Measurements from ENCODE around the gene MTHFD1L.
"Not testable (repeated sequence)": the region's sequence is repeated elsewhere in the genome, so short reads cannot be mapped to it uniquely, and the experiment has no call there.

MTHFD1L gene

DNA sequence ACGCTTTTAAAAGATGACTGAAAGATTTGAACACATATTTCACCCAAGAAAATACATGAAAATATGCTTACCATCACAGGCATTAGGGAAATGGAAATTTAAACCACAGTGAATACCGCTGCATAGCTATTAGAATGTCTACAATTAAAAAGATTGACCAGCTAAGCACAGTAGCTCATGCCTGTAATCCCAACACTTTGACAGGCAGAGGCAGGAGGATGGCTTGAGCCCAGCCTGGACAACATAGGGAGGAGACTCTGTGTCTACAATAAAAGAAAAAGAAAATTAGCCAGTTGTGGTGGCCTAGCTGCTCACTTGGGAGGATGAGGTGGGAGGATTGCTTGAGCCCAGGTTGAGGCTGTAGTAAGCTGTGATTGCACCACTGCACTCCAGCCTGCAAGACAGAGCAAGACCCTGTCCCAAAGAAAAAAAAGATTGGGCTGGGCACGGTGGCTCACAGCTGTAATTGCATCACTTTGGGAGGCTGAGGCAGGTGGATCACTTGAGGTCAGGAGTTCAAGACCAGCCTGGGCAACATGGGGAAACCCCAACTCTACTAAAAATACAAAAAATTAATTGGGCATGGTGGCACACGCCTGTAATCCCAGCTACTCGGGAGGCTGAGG is 210.5 kb downstream of the MTHFD1L start:
- DNase-seq (ENCODE audit: low read depth), result no peak
- H3K4me3 ChIP-seq (ENCODE audit: low read depth, low read length), result no peak overlapping the region
- TF ChIP-seq, protein P1, sequence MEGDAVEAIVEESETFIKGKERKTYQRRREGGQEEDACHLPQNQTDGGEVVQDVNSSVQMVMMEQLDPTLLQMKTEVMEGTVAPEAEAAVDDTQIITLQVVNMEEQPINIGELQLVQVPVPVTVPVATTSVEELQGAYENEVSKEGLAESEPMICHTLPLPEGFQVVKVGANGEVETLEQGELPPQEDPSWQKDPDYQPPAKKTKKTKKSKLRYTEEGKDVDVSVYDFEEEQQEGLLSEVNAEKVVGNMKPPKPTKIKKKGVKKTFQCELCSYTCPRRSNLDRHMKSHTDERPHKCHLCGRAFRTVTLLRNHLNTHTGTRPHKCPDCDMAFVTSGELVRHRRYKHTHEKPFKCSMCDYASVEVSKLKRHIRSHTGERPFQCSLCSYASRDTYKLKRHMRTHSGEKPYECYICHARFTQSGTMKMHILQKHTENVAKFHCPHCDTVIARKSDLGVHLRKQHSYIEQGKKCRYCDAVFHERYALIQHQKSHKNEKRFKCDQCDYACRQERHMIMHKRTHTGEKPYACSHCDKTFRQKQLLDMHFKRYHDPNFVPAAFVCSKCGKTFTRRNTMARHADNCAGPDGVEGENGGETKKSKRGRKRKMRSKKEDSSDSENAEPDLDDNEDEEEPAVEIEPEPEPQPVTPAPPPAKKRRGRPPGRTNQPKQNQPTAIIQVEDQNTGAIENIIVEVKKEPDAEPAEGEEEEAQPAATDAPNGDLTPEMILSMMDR (IDR thresholded peaks at IDR 0.05; ENCODE audit: control insufficient read depth, extremely low read depth, insufficient read depth), result no peak

DNA sequence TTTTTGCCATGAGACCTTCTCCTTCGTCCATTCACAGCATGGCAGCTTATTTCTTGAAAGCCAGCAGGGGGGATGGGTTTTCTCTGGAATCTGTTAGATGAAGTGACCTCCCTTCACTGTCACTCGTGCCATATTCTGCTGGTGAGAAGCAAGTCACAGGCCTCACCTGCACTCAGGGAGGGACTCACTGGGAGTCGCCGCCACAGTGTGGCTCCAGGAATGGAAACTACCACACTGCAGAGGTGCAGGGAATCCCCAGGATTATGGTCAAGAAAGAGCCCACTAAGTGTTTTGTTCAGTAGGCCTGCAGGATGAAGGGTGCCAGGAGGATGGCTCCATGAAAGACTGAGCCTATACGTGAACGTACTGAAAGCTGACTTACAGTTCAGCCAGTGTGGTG is 213.2 kb downstream of the MTHFD1L start:
- TF ChIP-seq, protein P1 (IDR thresholded peaks at IDR 0.05; ENCODE audit: control insufficient read depth, extremely low read depth, insufficient read depth), result no peak
- H3K4me3 ChIP-seq (ENCODE audit: low read depth, low read length), result no peak overlapping the region
- no peak for DNase-seq (ENCODE audit: low read depth)

DNA sequence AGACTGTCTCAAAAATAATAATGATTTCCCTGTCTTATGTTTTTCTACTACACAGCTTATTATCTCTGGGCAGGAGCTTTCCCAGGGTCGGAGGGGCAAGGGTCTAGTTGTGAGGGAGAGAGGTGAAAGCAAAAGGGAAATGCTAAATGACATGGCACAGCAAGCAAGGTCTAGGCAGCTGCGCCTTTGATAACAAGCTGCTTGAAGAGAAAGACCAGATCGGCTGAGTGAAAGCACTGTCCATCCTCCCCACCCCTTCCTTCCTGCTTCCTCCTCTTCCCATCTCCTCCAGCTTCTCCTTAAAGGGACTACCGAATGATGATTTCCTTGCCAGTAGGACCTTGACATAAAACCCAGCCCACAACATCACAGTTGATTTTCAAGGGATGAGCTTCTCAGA is 216.2 kb downstream of the MTHFD1L start:
- TF ChIP-seq, protein P1 (IDR thresholded peaks at IDR 0.05; ENCODE audit: control insufficient read depth, extremely low read depth, insufficient read depth), result no peak
- H3K4me3 ChIP-seq (ENCODE audit: low read depth, low read length), result no peak overlapping the region
- DNase-seq (ENCODE audit: low read depth), result no peak

DNA sequence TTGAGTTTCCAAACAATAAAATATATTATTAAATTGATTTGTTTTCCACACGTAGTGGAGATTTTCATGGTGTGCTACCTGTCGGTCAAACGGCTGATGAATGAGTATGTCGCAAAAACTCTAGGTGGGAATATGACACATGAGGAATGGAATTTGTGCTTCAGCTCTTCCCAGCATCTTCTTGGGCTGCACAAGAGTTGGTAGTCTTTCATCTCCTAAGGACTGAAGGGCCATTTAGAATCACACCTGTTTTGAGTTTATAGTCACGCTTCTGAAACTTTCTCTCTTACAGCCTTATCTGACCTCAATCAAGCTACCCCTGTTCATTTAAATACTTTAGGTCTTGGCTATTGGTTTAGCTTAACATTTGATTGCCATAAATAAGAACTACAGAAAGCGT is 216.6 kb downstream of the MTHFD1L start:
- no peak for DNase-seq (ENCODE audit: low read depth)
- H3K4me3 ChIP-seq (ENCODE audit: low read depth, low read length), result no peak overlapping the region
- TF ChIP-seq, protein P1 (IDR thresholded peaks at IDR 0.05; ENCODE audit: control insufficient read depth, extremely low read depth, insufficient read depth), result no peak

DNA sequence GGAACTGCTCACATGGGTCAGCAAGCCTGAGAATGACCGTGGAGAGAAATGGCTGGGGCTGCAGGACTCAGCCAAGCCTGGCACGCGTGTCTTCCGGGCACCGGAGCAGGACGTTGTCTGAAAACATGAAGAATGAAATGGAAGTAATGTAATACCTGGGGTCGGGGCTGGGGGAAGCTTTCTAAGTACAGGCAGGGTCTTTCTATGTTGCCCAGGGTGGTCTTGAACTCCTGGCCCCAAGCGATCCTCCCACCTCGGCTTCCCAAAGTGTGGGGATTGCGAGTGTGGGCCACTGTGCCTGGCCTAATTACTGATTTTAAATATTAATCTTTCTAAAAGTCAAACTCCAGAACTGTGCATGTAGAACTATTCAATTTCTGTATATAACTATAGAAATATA is 218.8 kb downstream of the MTHFD1L start:
- H3K4me3 ChIP-seq (ENCODE audit: low read depth, low read length), result no peak overlapping the region
- DNase-seq (ENCODE audit: low read depth), result no peak
- TF ChIP-seq, protein P1 (IDR thresholded peaks at IDR 0.05; ENCODE audit: control insufficient read depth, extremely low read depth, insufficient read depth), result no peak

DNA sequence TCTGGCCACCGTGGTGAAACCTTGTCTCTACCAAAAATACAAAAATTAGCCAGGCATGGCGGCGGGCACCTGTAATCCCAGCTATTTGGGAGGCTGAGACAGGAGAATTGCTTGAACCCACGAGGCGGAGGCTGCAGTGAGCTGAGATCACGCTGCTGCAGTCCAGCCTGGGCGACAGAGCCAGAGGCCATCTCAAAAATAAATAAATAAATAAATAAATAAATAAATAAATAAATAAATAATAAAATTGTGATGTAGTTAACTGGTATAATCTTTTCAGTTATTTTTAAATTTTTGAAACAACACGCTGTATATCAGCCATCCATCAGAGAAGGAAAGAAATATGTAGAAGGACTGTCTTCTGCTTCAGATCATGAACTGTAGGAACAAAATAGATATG is 221.6 kb downstream of the MTHFD1L start:
- not testable (repeated sequence) for H3K4me3 ChIP-seq (ENCODE audit: low read depth, low read length); DNase-seq (ENCODE audit: low read depth)

DNA sequence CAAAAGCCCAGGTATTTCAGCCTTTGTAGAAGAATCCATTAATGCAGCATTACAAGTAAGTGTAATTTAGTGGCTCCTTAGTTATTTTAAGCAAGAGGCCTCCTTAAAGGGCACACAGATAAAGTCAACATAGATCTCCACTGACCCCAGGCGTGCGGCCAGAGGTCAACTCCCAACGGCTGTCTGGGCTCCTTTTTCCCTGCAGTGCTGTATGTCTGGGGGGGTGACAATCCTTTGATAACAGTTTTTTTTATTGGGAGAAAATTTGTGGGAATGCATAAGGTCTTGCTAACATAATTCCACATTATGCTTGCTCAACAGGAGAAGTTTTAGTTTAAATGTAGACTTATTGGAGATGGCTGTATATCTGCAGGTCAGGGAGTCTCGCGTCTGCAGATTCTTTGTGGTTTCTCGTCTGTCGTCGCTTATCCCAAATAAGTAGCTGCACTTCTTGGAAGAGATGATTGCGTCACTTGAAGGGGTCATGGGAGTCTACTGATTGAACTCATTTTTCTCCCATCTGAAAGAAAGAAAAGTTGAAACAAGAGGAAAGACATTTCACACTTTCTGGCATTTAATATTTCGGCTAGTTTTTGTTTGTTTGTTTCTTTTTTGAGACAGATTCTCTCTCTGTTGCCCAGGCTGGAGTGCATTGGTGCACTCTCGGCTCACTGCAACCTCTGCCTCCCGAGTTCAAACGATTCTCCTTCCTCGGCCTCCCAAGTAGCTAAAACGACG is 222.5 kb downstream of the MTHFD1L start:
- no peak for DNase-seq (ENCODE audit: low read depth)
- H3K4me3 ChIP-seq (ENCODE audit: low read depth, low read length), result no peak overlapping the region
- TF ChIP-seq, protein P1 (IDR thresholded peaks at IDR 0.05; ENCODE audit: control insufficient read depth, extremely low read depth, insufficient read depth), result no peak

All from LNCaP clone FGC (cell line).